HepG2 (cell line): ENCODE data around the gene TMEM198. TPM values are rescaled to one million over a fixed set of nuclear protein-coding genes. Genes with fewer than 3 reads are reported as not detected.

ENCODE experiments used
- FOXP1 ChIP-seq, 2 experiments: fragments of 450-650 bp in 1 of 2; IDR thresholded peaks; 2 replicates each; pipeline ENCODE4 v1.6.1; 2017 to 2018; ENCODE audit warnings: antibody characterized with exemption in 1 of 2
- HDAC1 ChIP-seq: sonication (generic); formaldehyde crosslinking; IDR thresholded peaks from 2 replicates; pipeline ENCODE4 v1.5.1; 2020; ENCODE audit warnings: mild to moderate bottlenecking, missing genetic modification reagents
- HNF4G ChIP-seq, 2 experiments: sonication (generic) in 1 of 2; formaldehyde crosslinking in 1 of 2; IDR thresholded peaks; 2 replicates each; pipeline versions ENCODE4 v1.4.0 to v1.6.1; 2011 to 2020; ENCODE audit warnings: borderline replicate concordance in 2 of 2, low read depth in 2 of 2, mild to moderate bottlenecking in 2 of 2, low read length in 1 of 2, missing genetic modification reagents in 1 of 2, moderate library complexity in 1 of 2
- PTBP1 ChIP-seq: fragments of 200-400 bp; formaldehyde crosslinking; IDR thresholded peaks from 2 replicates; pipeline ENCODE4 v1.6.1; 2018; ENCODE audit warnings: low read length, low read depth; ENCODE audit not compliant: poor library complexity, severe bottlenecking
- TBL1XR1 ChIP-seq: fragments of 150-350 bp; IDR thresholded peaks from 2 replicates; pipeline ENCODE4 v1.6.1; 2014; ENCODE audit warnings: borderline replicate concordance, low read length; ENCODE audit not compliant: partially characterized antibody
- TCF12 ChIP-seq, 2 experiments: fragments of 450-650 bp in 1 of 2; sonication (generic) in 1 of 2; formaldehyde crosslinking in 1 of 2; IDR thresholded peaks; 2 replicates each; pipeline versions ENCODE4 v1.6.1 to v1.8.0; 2017 to 2022; ENCODE audit warnings: antibody characterized with exemption in 1 of 2, mild to moderate bottlenecking in 1 of 2, missing genetic modification reagents in 1 of 2, moderate library complexity in 1 of 2
- ZNF335 ChIP-seq: sonication (generic); formaldehyde crosslinking; IDR thresholded peaks from 2 replicates; pipeline ENCODE4 v1.4.0; 2020; ENCODE audit warnings: missing genetic modification reagents
- polyA plus RNA-seq, 8 experiments: library from polyadenylated mRNA; depleted of rRNA in 3 of 8; stranded (reverse) in 7 of 8; unstranded in 1 of 8; fragments of >200 nt; fragmentation: Illumina TruSeq in 4 of 8; extraction: Trizol in 4 of 8; gene quantifications; 2 replicates each; pipeline versions ENCODE4 v1.2.1 to v1.2.3, GENCODE V29; 2011 to 2016; ENCODE audit warnings: low read depth in 4 of 8, missing spikeins in 1 of 8, mixed read lengths in 1 of 8; ENCODE audit not compliant: insufficient read depth in 1 of 8
- total RNA-seq, 5 experiments: library from RNA; depleted of rRNA; stranded (reverse); fragments of >200 nt; fragmentation: Illumina TruSeq; extraction: Trizol; gene quantifications; 2 replicates each; pipeline ENCODE4 v1.2.3, GENCODE V29; 2016; ENCODE audit warnings: low read depth in 1 of 5
- TF ChIP-seq, protein P1 (sequence below): sonication (generic); formaldehyde crosslinking; IDR thresholded peaks from 2 replicates; pipeline ENCODE4 v1.4.0; 2020; ENCODE audit warnings: mild to moderate bottlenecking, low read depth, missing genetic modification reagents
- TF ChIP-seq, protein P2 (sequence below): sonication (generic); formaldehyde crosslinking; IDR thresholded peaks from 2 replicates; pipeline ENCODE4 v1.9.0; 2021; ENCODE audit warnings: missing genetic modification reagents, mild to moderate bottlenecking, borderline replicate concordance
- TF ChIP-seq, protein P3 (sequence below): sonication (generic); formaldehyde crosslinking; IDR thresholded peaks from 2 replicates; pipeline ENCODE4 v1.4.0; 2020; ENCODE audit warnings: missing genetic modification reagents, borderline replicate concordance
- TF ChIP-seq, protein P4 (sequence below): sonication (generic); formaldehyde crosslinking; IDR thresholded peaks from 2 replicates; pipeline ENCODE4 v1.5.0; 2020; ENCODE audit warnings: missing genetic modification reagents
- TF ChIP-seq, protein P5 (sequence below): sonication (generic); formaldehyde crosslinking; IDR thresholded peaks from 2 replicates; pipeline ENCODE4 v1.5.0; 2020; ENCODE audit warnings: mild to moderate bottlenecking, missing genetic modification reagents, borderline replicate concordance
- TF ChIP-seq, protein P6 (sequence below): sonication (generic); formaldehyde crosslinking; IDR thresholded peaks from 2 replicates; pipeline ENCODE4 v1.5.1; 2020; ENCODE audit warnings: mild to moderate bottlenecking, missing genetic modification reagents, moderate library complexity

TMEM198 gene
- total and polyA plus RNA-seq, 2 of the 13 experiments (the other 11 are each of a cell fraction or from before 2014, with no cell fraction given): 17.3 to 23.5 TPM

DNA sequence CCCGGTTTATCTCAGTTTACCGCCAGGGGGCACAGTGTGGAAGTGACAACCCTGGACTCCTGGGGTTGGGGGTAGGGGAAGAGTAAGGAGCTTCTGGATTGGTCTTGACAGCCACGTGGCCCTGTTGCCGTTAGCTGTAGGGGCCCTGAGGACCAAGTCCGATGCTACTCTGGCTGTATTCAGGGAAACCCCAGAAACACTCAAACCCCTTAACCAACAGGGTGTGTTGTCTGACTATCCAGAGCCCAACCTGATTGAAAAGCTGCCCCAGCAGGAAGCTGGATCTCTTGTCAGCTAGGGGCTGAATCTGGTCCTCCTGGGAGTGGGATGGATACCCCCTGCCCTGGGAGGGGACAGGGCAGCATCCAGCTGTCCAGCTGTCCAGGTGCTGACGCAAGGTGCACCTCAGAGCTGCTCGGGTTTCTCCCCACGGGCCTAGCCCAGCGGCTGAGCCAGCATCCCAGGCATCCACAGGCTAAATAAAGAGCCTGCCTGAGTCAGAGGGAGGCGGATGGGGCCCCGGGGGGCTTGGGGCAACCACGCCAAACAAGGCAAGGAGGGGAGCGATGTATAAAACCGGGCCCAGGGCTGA lies 48.2 kb upstream of the TMEM198 start (continued):
- no peak for TF ChIP-seq HNF4G (IDR thresholded peaks at IDR 0.05; ENCODE audit: borderline replicate concordance, low read depth, low read length)
- no peak for TF ChIP-seq HNF4G (CRISPR knock-in tag; IDR thresholded peaks at IDR 0.05; ENCODE audit: borderline replicate concordance, low read depth)
- TF ChIP-seq FOXP1 (IDR thresholded peaks at IDR 0.05): no peak
- TF ChIP-seq FOXP1 (CRISPR knock-in tag; IDR thresholded peaks at IDR 0.05): no peak
- TF ChIP-seq PTBP1: no peak
- TF ChIP-seq, protein P1, sequence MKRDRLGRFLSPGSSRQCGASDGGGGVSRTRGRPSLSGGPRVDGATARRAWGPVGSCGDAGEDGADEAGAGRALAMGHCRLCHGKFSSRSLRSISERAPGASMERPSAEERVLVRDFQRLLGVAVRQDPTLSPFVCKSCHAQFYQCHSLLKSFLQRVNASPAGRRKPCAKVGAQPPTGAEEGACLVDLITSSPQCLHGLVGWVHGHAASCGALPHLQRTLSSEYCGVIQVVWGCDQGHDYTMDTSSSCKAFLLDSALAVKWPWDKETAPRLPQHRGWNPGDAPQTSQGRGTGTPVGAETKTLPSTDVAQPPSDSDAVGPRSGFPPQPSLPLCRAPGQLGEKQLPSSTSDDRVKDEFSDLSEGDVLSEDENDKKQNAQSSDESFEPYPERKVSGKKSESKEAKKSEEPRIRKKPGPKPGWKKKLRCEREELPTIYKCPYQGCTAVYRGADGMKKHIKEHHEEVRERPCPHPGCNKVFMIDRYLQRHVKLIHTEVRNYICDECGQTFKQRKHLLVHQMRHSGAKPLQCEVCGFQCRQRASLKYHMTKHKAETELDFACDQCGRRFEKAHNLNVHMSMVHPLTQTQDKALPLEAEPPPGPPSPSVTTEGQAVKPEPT (CRISPR knock-in tag): 0 out of 2 replicates have a peak, but pooled peaks have one; percentile 26
- TF ChIP-seq, protein P2, sequence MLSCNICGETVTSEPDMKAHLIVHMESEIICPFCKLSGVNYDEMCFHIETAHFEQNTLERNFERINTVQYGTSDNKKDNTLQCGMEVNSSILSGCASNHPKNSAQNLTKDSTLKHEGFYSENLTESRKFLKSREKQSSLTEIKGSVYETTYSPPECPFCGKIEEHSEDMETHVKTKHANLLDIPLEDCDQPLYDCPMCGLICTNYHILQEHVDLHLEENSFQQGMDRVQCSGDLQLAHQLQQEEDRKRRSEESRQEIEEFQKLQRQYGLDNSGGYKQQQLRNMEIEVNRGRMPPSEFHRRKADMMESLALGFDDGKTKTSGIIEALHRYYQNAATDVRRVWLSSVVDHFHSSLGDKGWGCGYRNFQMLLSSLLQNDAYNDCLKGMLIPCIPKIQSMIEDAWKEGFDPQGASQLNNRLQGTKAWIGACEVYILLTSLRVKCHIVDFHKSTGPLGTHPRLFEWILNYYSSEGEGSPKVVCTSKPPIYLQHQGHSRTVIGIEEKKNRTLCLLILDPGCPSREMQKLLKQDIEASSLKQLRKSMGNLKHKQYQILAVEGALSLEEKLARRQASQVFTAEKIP: no peak
- TF ChIP-seq HDAC1 (CRISPR knock-in tag): peak; percentile 30; the same call in 1 of the 2 replicates
- TF ChIP-seq, protein P3, sequence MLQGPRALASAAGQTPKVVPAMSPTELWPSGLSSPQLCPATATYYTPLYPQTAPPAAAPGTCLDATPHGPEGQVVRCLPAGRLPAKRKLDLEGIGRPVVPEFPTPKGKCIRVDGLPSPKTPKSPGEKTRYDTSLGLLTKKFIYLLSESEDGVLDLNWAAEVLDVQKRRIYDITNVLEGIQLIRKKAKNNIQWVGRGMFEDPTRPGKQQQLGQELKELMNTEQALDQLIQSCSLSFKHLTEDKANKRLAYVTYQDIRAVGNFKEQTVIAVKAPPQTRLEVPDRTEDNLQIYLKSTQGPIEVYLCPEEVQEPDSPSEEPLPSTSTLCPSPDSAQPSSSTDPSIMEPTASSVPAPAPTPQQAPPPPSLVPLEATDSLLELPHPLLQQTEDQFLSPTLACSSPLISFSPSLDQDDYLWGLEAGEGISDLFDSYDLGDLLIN (CRISPR knock-in tag): no peak
- no peak for TF ChIP-seq TBL1XR1
- no peak for TF ChIP-seq TCF12 (IDR thresholded peaks at IDR 0.05)
- TF ChIP-seq TCF12 (CRISPR knock-in tag; IDR thresholded peaks at IDR 0.05): no peak
- TF ChIP-seq, protein P4, sequence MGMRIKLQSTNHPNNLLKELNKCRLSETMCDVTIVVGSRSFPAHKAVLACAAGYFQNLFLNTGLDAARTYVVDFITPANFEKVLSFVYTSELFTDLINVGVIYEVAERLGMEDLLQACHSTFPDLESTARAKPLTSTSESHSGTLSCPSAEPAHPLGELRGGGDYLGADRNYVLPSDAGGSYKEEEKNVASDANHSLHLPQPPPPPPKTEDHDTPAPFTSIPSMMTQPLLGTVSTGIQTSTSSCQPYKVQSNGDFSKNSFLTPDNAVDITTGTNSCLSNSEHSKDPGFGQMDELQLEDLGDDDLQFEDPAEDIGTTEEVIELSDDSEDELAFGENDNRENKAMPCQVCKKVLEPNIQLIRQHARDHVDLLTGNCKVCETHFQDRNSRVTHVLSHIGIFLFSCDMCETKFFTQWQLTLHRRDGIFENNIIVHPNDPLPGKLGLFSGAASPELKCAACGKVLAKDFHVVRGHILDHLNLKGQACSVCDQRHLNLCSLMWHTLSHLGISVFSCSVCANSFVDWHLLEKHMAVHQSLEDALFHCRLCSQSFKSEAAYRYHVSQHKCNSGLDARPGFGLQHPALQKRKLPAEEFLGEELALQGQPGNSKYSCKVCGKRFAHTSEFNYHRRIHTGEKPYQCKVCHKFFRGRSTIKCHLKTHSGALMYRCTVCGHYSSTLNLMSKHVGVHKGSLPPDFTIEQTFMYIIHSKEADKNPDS (CRISPR knock-in tag): no peak
- TF ChIP-seq, protein P5, sequence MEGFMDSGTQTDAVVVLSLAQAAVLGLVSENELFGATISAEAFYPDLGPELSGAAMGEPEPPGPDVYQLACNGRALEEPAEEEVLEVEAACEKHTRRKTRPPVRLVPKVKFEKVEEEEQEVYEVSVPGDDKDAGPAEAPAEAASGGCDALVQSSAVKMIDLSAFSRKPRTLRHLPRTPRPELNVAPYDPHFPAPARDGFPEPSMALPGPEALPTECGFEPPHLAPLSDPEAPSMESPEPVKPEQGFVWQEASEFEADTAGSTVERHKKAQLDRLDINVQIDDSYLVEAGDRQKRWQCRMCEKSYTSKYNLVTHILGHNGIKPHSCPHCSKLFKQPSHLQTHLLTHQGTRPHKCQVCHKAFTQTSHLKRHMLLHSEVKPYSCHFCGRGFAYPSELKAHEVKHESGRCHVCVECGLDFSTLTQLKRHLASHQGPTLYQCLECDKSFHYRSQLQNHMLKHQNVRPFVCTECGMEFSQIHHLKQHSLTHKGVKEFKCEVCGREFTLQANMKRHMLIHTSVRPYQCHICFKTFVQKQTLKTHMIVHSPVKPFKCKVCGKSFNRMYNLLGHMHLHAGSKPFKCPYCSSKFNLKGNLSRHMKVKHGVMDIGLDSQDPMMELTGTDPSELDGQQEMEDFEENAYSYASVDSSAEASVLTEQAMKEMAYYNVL (CRISPR knock-in tag): no peak
- TF ChIP-seq ZNF335 (CRISPR knock-in tag): no peak
- TF ChIP-seq, protein P6, sequence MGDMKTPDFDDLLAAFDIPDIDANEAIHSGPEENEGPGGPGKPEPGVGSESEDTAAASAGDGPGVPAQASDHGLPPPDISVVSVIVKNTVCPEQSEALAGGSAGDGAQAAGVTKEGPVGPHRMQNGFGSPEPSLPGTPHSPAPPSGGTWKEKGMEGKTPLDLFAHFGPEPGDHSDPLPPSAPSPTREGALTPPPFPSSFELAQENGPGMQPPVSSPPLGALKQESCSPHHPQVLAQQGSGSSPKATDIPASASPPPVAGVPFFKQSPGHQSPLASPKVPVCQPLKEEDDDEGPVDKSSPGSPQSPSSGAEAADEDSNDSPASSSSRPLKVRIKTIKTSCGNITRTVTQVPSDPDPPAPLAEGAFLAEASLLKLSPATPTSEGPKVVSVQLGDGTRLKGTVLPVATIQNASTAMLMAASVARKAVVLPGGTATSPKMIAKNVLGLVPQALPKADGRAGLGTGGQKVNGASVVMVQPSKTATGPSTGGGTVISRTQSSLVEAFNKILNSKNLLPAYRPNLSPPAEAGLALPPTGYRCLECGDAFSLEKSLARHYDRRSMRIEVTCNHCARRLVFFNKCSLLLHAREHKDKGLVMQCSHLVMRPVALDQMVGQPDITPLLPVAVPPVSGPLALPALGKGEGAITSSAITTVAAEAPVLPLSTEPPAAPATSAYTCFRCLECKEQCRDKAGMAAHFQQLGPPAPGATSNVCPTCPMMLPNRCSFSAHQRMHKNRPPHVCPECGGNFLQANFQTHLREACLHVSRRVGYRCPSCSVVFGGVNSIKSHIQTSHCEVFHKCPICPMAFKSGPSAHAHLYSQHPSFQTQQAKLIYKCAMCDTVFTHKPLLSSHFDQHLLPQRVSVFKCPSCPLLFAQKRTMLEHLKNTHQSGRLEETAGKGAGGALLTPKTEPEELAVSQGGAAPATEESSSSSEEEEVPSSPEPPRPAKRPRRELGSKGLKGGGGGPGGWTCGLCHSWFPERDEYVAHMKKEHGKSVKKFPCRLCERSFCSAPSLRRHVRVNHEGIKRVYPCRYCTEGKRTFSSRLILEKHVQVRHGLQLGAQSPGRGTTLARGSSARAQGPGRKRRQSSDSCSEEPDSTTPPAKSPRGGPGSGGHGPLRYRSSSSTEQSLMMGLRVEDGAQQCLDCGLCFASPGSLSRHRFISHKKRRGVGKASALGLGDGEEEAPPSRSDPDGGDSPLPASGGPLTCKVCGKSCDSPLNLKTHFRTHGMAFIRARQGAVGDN: peak; percentile 29; the same call in 1 of the 2 replicates
